ENCODE measurements around the gene CTRB2.
"Not testable (repeated sequence)": the region's sequence is repeated elsewhere in the genome, so short reads cannot be mapped to it uniquely, and the experiment has no call there.

CTRB2 gene

GRCh38 chr16:75206749-75207451 lies at the start of gene CTRB2:
Gene CTRB2, minus strand, starts transcription at chr16:75207161. Its CDS starts 20 bp downstream, at chr16:75207141.
- DNase-seq = no peak

GRCh38 chr16:75256059-75256571 lies 49.2 kb upstream of the CTRB2 start:
- no peak for DNase-seq

DNA sequence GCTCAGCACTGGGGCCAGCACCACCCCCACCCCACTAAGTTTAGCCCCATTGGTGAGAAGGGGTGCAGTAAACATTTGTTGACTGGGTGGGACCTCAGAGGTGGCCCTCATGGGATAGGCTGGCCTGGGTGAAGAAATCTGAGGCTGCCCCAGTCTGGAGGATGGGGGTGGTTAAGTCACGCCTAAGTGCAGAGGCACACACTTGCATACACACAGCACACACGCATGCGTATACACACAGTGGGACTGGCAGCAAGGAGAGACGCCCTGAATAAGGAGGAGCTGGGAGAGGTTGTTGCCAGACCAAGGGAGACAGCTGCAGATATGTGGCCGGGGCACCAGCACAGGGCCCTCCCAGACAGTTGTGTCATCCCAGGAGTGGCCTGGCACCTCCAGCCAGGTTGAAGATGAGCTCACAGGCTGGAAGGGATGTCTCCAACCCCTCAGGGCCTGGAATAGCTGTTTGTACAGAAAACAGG lies 47.4 kb upstream of the CTRB2 start:
- no peak for DNase-seq

GRCh38 chr16:75252946-75253911 lies 46.3 kb upstream of the CTRB2 start:
- DNase-seq = no peak

- DNase-seq = no peak
Measured at GRCh38 chr16:75252049-75252864, 45.3 kb upstream of the CTRB2 start.

DNA sequence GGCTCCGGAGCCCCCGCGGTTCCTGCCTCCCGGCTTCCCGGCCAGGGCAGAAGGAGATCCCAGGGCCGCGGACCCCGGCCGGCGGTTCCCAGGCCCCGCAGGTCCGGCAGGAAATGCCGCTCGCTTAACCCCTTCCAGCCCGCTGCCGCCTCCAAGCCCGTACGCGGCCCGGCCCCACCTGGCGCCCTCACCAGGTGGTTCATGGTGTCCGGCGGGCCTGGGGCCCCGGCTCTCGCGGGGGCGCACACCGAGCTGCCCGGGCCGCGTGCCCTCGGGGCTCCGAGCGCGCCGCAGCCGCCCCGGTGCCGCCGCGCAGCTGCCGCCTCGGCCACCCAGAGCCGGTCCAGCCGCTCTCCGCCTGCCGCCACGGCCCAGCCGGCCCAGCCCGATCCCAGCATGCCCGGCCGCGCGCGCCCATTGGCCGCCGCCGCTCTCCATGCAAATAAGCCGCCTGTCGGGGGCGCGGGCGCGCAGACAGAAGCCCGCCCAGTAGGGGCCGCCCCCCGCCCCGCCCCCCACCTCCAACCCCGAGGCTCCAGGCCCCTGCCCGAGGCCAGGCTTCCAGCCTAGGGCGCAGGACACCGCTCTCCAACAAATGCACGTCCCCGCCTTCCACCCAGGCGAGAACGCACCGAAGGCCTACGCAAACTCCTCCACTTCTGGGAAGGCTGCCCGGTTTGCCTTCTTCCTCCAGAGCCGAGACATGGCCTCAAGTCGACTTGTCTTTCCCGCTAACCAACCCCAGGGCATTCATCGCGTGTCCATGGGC lies 44.5 kb upstream of the CTRB2 start, which contains the start of gene BCAR1:
Gene BCAR1 (minus strand): TSS at position 345 of the 769 bp plus-strand sequence. CDS start 142 bp downstream, at position 203.
- DNase-seq = no peak

DNA sequence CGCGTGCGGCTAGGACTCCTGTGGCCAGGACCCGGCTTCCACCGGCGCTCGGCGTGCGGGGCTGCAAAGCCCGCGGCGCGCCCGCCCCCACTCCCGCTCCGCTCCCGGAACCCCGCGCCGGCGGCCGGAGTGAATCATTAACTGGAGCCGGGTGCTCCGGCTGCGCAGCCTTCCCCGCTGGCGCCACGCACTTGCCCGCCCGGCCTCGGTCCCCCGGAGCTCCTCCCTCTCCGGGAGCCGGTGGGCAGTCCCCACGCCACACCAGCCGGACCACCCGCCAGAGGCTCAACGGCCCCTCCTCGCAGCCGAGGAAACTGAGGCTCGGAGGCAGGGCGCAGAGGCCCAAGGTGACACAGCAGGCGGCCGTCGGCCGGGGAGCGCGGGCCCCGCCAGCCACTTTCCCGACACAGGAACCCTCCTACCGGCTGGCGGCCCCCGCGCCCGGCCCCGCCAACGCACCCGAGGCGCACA lies 43.9 kb upstream of the CTRB2 start:
- peak; percentile 32 for DNase-seq

GRCh38 chr16:75250089-75250808 lies 43.3 kb upstream of the CTRB2 start:
- DNase-seq = no peak

GRCh38 chr16:75249441-75249840 lies 42.5 kb upstream of the CTRB2 start:
- no peak for DNase-seq

- no peak for DNase-seq
Measured at GRCh38 chr16:75248536-75249380, 41.8 kb upstream of the CTRB2 start.

GRCh38 chr16:75248142-75248535 lies 41.2 kb upstream of the CTRB2 start:
- DNase-seq = no peak

DNA sequence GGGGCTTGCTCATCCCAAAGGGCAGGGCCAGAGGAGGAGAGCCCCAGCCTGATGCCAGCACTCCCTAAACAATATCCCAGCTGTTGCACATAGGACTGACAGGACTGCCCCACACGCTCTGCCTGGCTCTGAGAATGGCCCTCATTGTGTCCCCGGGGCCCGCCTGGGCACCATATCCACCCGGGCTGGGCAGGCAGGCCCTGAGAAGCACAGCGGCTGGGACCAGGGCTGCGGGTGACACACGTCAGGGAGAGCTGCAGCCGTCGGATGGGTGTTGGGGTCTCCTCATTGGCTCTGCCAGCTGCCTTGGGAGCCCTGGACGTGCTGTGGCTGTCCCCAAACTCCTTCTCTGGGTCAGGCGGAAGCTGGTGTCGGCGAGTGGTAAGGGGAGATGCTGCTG lies 40.3 kb upstream of the CTRB2 start:
- DNase-seq = no peak

DNA sequence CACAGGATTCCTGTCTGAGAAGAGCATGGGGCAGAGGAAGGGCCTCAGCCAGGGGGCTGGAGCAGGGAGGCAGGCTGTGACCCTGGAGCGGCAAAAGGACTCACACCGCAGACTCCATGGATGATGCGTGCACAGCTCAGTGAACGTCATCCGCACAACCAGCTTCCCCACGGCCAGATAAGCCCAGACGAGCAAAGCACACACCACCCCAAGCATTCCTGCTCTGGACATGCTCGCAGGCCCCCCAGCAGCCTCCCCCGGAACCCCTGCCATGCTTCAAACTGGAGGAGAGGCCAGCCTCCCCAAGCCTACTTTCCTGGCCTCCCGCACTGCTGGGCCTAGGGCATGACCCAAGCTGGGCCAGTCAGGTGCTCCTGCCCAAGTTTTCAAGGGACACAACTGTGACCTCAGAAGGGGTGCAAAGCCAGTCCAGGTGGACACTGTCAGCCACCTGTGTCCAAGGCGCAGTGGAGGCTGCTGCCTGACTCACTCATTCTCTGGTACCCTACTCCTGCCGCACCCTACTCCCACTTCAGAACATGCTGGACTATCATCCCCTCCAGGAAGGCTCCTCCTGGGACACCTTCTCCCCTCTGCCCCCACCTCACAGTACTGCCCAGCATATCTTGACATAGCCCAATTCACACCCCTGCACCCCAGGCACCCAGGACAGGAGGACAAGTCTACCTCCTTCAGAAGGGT lies 39.7 kb upstream of the CTRB2 start:
- DNase-seq = no peak

- no peak for DNase-seq
Measured at GRCh38 chr16:75244844-75245758, 38.1 kb upstream of the CTRB2 start.

DNA sequence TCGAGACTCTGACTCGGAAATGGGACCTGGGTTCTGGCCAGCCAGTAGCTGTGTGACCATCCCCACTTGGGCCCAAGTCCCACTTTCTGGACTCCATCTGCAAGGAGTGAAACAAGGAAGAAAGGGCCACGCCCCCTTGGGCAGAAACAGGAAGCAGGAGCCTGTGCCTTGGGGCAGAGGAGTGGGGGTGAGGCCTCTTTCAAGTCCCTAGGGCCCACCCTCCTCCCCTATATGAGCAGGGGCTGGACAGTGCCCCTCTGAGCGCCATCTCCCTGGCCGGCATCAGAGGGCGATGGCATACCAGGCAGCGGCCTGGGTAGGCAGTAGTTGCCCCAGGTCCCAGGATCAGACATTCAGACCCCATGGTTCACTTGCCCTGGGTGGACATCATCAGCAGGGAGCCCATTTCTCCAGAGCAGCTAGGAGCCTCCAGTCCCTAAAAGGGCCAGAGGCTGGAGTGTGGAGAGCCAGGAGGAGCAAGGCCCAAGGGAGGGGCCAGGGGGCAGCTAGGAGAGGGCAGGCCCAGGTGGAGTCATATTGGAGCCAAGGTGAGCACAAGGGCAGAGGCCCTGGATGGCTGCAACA lies 37.4 kb upstream of the CTRB2 start:
- DNase-seq = no peak

- DNase-seq = no peak
Measured at GRCh38 chr16:75243667-75244224, 36.8 kb upstream of the CTRB2 start.

DNA sequence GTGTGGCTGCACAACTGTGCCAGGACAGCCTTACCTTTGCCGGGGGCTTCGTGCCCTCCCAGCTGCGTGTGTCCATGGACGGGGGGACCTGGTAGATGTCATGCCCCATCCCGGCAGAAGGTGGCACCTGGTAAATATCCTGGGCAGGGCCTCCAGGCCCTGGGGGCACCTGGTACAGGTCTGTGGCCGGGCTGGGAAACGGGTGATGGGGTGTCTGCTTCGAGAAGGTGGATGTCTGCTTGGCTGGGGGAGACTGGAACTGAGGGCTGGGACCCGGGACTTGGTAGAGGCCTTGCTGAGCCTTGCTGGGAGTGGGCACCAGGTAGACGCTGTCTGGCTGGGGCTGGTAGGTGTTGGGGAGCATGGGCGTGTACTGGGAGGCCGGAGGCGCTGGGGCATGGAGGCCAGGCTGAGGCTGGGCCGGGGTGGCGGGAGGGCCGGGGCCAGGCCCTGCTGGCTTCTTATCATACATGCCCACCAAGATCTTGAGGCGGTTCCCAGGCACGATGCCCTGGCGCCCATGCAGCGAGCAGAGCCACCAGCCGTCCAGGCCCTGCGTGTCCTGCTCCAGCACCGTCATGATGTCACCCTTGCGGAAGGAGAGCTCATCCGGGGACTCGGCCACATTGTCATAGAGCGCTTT lies 35.6 kb upstream of the CTRB2 start:
- not testable (repeated sequence) for DNase-seq

Data from stimulated activated CD4-positive, alpha-beta T cell treated with anti-CD3 and anti-CD28 coated beads, Interleukin-4, amount 100 ng/mL, for 1 hour (primary cell).